DND-41 (cell line): Measurements from ENCODE around the gene CDH23.

Source experiments
- ATAC-seq: fragments of 200-7000 bp; cut with Tn5 transposase; 3 replicates; pipeline ENCODE4 v1.9.1; 2021; ENCODE audit warnings: low read depth; ENCODE audit not compliant: insufficient read depth
- DNase-seq: peaks from one replicate; pipeline ENCODE4 v3.0.0-alpha.2; 2020
- H2AFZ ChIP-seq: 2 replicates; pipeline ENCODE4 v1.6.0; 2012; ENCODE audit warnings: low read depth, low read length
- H3K27ac ChIP-seq: 2 replicates; pipeline ENCODE4 v1.5.1; 2012; ENCODE audit warnings: low read length, inconsistent platforms
- H3K27me3 ChIP-seq: fragments of 200-600 bp; sonication (generic); 2 replicates; pipeline ENCODE4 v1.6.0; 2012; ENCODE audit warnings: low read length, mild to moderate bottlenecking, inconsistent platforms; ENCODE audit not compliant: insufficient read depth, poor library complexity
- H3K36me3 ChIP-seq: 2 replicates; pipeline ENCODE4 v1.5.1; 2012; ENCODE audit warnings: low read length, inconsistent platforms; ENCODE audit not compliant: insufficient read depth
- H3K4me1 ChIP-seq: 2 replicates; pipeline ENCODE4 v1.5.1; 2012; ENCODE audit warnings: mild to moderate bottlenecking, low read length; ENCODE audit not compliant: insufficient read depth
- H3K4me2 ChIP-seq: 2 replicates; pipeline ENCODE4 v1.6.0; 2012; ENCODE audit warnings: mild to moderate bottlenecking, moderate library complexity, low read length, inconsistent platforms; ENCODE audit not compliant: insufficient read depth
- H3K4me3 ChIP-seq, 2 experiments: fragments of 200-600 bp in 1 of 2; shearing (Covaris generic) in 1 of 2; 2 replicates each; pipeline ENCODE4 v1.5.1; 2012 to 2016; ENCODE audit warnings: inconsistent platforms in 2 of 2, low read length in 2 of 2, mild to moderate bottlenecking in 2 of 2, low read depth in 1 of 2, moderate library complexity in 1 of 2
- H3K79me2 ChIP-seq: 2 replicates; pipeline ENCODE4 v1.6.0; 2012; ENCODE audit warnings: low read length, inconsistent platforms; ENCODE audit not compliant: insufficient read depth
- H3K9ac ChIP-seq: 2 replicates; pipeline ENCODE4 v1.6.0; 2012; ENCODE audit warnings: low read depth, mild to moderate bottlenecking, inconsistent platforms, low read length, moderate library complexity
- H3K9me3 ChIP-seq: 2 replicates; pipeline ENCODE4 v1.5.1; 2012; ENCODE audit warnings: low read length, moderate library complexity, mild to moderate bottlenecking, inconsistent platforms; ENCODE audit not compliant: insufficient read depth, severe bottlenecking
- H4K20me1 ChIP-seq: 2 replicates; pipeline ENCODE4 v1.6.0; 2012; ENCODE audit warnings: low read length; ENCODE audit not compliant: insufficient read depth
- CTCF ChIP-seq: IDR thresholded peaks from 2 replicates; pipeline ENCODE4 v1.5.1; 2012; ENCODE audit warnings: borderline replicate concordance, low read length, moderate library complexity, mild to moderate bottlenecking; ENCODE audit not compliant: poor library complexity, severe bottlenecking; ENCODE audit errors: extremely low read depth
- EZH2 ChIP-seq: IDR thresholded peaks from 3 replicates; pipeline ENCODE4 v1.6.1; 2012; ENCODE audit warnings: borderline replicate concordance, low read depth, mild to moderate bottlenecking, moderate library complexity, low read length, inconsistent platforms; ENCODE audit not compliant: severe bottlenecking

CDH23 gene

GRCh38 chr10:71698737-71699136, 302.0 kb downstream of the CDH23 start:
- no peak overlapping the region for H2AFZ ChIP-seq
- no peaks in the 10 kb centered on the region; the same call in 1 of the 2 replicates for H4K20me1 ChIP-seq
- no peaks in the 10 kb centered on the region for H3K27me3 ChIP-seq
- no peak for DNase-seq
- H3K79me2 ChIP-seq: no peaks in the 10 kb centered on the region
- H3K36me3 ChIP-seq: no peaks in the 10 kb centered on the region
- H3K4me1 ChIP-seq: peaks cover 4% of the 10 kb centered on the region; the same call in 1 of the 2 replicates
- H3K9me3 ChIP-seq: no peaks in the 10 kb centered on the region
- H3K4me2 ChIP-seq: no peak overlapping the region
- H3K27ac ChIP-seq: no peak overlapping the region
- no peak overlapping the region for H3K9ac ChIP-seq
- no peak for ATAC-seq
- TF ChIP-seq CTCF (no peak), EZH2 (no peak)
- H3K4me3 ChIP-seq: no peak overlapping the region

GRCh38 chr10:71700731-71701368, 304.1 kb downstream of the CDH23 start:
- no peak overlapping the region for H3K4me2 ChIP-seq
- no peaks in the 10 kb centered on the region for H3K27me3 ChIP-seq
- no peaks in the 10 kb centered on the region for H3K9me3 ChIP-seq
- H3K79me2 ChIP-seq: no peaks in the 10 kb centered on the region
- H3K4me1 ChIP-seq: no peaks in the 10 kb centered on the region
- H3K27ac ChIP-seq: no peak overlapping the region
- no peak overlapping the region for H3K4me3 ChIP-seq
- H2AFZ ChIP-seq: no peak overlapping the region
- no peaks in the 10 kb centered on the region; the same call in 1 of the 2 replicates for H4K20me1 ChIP-seq
- no peak overlapping the region for H3K9ac ChIP-seq
- TF ChIP-seq CTCF (no peak), EZH2 (no peak)
- no peak for DNase-seq
- no peaks in the 10 kb centered on the region for H3K36me3 ChIP-seq
- no peak for ATAC-seq

GRCh38 chr10:71701496-71702132, 304.9 kb downstream of the CDH23 start:
- TF ChIP-seq CTCF: no peak
- TF ChIP-seq EZH2: no peak
- no peak overlapping the region for H3K9ac ChIP-seq
- H3K27me3 ChIP-seq: no peaks in the 10 kb centered on the region
- no peaks in the 10 kb centered on the region for H3K36me3 ChIP-seq
- no peaks in the 10 kb centered on the region for H3K79me2 ChIP-seq
- H3K4me3 ChIP-seq: no peak overlapping the region
- H3K4me2 ChIP-seq: no peak overlapping the region
- H3K27ac ChIP-seq: no peak overlapping the region
- H3K4me1 ChIP-seq: no peaks in the 10 kb centered on the region
- H2AFZ ChIP-seq: no peak overlapping the region
- H4K20me1 ChIP-seq: no peaks in the 10 kb centered on the region; the same call in 1 of the 2 replicates
- H3K9me3 ChIP-seq: no peaks in the 10 kb centered on the region
- DNase-seq: no peak
- ATAC-seq: no peak
